GM15510 (cell line): ENCODE data around the gene MED1.

Source experiments
- POLR2A ChIP-seq: IDR thresholded peaks from 3 replicates; pipeline ENCODE4 v1.6.1; 2011; ENCODE audit warnings: borderline replicate concordance; ENCODE audit not compliant: insufficient read length; ENCODE audit errors: extremely low read depth

The MED1 gene

DNA sequence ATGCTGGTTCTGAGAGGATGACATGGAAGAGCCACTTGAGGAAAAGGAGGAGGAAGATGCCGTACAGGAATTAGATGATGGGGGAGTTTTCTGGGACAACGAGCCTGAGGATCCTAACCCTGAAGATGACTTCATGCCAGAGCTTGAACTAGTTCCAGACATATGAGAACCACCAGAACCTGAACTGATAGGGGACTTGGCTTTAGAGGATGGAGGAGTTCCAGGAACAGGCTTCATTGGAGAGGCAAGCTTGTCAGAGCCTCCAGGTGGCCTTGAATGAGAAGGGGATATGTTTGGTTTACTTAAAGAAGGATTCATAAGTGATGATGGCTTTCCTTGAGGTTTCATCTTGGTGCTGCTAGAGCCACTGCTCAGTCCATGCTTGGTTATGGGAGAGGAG, 42.7 kb downstream of the MED1 start:
- TF ChIP-seq POLR2A = no peak

DNA sequence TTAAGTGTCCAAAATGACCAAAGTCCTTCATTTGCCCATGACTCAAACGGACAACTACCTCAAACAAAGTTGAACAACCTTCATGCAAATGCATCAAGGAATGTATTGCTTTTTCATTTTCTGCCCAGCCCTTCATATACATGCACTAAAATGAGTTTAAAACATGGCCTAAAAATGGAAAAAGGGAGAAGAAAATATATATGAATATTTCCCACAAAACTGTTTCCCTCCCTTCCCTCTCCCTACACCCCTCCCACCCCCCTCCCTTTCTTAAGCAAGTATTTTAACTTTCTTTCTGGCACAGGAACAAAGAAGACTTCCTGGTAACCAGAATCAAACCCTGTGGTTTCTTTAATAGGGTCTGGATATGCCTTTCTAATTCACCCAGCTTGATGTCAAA, 44.1 kb downstream of the MED1 start:
- TF ChIP-seq POLR2A = no peak

DNA sequence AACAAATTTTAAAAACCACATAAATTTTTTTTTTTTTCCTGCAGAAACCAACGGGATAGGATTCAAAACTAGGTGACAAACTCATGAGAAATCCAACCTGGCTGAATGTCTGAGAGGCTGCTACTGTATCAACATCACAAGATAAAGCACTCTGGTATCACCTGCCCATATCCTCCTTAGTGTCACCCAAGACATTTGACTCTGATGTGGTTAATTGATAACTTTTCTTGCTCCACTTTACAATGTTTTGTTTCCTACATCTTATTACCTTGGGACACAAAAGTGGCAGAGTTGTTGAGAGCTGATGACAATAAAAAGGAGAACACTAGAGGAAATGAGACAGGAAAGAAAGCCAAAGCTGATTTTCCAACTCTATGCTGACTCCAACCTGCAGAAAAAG, 45.6 kb downstream of the MED1 start:
- no peak for TF ChIP-seq POLR2A

DNA sequence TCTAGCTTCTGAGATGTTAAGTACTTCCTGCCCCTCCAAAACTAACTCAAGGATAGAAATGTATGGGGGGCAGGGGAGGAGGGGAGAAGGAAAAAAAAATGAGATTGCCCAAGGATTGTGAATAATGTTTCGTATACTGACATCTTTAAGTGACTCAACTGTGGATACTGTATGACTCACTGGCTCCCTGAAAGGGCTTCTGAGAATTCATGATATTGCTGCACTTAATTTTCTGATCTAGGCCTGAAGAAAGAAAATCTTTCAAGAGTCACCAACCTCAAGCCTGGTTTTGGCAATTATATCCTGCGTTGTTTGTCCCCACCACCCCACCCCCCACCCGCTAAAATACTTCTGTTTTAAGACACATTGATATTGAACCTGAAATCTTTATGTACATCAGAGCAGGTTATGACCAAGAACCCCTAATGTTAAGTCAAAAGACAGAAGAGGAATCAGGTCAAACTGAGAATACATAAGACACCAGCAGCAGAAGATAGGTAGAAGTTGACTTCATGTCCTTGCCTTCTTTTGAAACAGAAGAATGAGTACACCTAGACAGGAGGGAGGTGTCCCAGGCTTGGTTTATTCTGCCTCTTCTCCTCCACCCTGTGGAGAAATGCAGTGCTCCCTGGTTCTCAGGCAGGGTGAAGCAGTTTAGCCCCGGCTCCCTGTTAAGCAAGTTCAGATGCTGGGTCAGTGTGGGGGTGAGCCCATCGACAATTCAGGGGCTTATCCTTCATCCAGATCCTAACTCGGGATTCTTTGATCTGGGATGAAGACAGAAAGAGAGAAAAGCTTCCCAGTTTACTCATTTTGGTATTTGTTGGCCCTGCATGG, 46.3 kb downstream of the MED1 start:
- TF ChIP-seq POLR2A = no peak

DNA sequence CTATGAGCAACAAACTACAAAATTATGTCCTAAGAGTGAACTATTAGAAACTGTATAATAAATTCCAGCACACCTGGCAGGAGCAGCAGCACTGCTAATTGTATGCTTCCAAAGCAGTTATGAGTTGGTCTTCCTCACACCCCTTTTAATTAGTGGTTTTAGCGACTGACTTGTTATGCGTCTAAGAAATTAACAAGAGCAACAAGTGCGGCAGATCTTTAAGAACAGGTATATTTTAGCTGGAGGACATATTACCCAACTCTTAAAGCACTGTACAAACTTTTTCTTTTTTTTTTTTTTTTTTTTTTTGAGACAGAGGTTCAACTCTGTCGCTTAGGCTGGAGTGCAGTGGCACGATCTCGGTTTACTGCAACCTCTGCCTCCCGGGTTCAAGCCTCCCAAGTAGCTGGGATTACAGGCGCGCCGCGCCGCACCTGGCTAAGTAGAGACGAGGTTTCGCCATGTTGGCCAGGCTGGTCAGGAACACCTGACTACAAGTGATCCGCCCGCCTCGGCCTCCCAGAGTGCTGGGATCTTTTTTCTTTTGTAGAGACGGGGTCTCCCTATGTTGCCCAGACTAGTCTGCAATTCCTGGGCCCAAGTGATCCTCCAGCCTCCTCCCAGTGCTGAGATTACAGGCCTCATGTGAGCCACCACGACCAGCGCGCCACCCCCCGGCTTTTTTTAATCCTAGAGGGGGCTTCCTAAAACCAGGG, 48.0 kb downstream of the MED1 start:
- TF ChIP-seq POLR2A = no peak

DNA sequence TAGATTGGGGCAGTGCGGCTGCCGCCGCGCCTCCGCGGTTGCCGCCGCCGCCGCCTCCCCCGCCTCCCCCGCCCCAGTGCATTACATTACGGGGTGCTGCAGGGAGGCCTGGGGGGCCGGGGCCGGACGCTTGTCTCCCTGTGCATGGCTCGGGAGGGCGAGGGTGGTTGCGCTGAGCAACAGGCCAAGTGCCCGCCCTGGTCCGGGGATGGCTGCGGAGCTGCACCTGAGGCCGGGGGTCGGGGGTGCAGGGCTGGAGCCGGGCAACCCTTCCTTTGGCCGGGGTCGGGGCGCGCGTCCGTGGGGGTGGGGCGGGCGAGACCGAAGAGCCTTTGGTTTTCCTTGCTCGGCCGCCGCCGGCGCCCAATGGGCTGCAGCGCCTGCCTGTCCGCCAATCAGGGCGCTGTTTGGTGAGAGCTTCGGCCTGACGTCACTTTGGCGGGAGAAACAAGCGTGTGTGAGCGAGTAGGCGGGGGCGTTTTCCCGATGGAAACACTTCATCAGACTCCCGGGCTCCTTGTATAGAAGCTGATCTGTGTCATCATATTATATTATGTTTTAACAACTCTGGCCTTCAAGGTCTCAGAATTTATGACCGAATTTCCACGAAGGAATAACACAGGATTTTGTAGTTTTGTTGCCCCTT, 48.7 kb downstream of the MED1 start:
- no peak for TF ChIP-seq POLR2A

DNA sequence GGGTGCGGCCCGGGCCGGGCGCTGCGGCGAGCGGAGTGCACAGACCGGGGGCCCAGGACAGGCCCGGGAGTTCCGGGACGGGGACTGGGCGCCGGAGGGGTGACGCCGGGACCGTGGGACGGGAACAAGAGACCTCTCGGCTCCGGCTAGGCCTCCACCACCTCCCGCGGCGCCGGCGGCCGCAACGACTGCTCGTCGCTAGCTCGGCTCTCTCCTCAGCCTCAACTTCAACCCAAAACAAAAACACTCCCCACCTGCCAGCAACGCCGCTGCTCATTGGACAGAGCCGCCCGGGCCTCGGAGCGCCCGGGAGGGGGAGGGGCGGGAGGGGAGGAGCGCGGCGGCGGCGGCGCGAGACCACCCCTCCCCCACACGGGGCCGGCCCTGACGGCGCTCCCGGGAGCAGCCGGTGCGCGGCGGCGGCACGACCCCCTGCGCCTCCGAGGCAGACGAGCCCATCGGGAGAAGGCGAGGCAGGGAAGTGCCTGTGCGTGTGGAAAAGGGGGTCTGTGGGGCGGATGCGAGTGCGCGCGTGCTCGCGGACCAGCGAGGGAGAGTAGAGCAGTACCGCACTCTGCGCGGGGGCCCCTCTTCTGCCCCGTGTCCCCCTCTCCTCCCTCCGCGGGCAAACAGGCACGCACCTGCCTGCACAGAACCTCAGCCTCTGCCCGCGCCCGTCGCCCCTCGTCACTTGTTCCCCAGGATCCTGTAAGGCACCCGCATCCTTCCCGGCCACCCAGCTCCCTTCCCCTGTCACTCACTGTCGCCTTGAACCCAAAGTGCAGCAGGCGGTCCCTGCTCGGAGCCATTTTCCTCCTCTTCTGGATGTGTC, 49.4 kb downstream of the MED1 start, which contains the start of gene FBXL20:
FBXL20 (minus strand) TSS at position 215 of the 832 bp plus-strand sequence. CDS start 224 bp downstream, outside the sequence.
- peak; percentile 63 for TF ChIP-seq POLR2A

DNA sequence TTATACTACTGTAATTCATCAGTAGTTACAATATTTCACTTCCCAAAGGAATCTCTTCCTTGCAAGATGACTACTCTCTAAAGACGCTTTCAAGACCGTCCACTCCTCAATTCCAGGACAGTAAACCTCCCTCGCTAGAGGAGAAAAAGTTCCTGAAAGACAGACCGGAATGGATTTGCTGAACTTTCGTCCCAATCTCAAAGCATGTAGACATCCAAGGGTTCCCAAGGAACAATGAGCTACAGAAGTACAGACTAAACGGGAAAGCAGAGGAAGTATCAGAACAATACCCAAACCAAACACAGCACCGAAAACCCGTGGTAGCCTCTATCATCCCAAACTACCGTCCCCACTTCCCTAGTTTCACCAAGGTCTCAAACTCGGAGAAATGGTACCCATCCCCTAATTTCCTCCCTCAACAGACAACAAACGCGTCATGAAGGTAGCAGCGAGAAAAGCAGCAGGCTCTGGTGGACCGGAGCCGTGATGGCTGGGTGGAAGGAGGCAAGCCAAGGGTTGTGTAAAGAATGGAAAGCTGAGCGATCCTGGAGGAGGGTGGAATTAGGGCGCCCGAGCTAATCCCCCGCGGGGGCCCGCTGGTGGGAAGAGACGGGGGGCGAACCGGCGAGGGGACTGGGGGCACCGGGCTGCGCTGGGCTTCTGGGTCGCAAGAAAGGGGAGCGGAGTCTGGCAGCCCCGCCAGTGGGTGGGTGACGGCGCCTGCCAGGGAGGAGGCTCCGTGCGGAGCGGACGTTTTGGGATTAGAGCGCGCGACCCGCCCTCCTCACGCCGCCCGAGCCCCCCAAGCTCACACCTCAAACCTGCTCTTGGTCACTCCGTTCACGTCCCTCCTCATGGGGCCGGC, 50.3 kb downstream of the MED1 start:
- TF ChIP-seq POLR2A = no peak

DNA sequence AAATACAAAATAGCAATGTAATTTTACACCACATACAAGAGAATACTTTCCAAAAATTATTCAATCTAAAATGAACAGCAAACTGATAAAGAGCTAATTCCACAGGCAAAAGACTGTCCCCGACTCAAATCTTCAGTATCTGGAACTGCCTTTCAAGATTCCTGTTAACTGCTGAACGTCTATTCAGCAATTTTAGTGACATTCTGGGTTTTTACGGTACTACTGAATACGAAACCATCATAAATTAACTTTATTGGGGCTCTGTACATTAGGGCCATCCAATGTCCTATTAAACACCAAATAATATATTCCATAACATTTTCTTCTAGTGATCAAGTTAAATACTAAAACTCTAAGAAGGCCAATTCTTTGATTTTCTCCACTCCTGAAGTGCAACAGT, 51.3 kb downstream of the MED1 start:
- no peak for TF ChIP-seq POLR2A

DNA sequence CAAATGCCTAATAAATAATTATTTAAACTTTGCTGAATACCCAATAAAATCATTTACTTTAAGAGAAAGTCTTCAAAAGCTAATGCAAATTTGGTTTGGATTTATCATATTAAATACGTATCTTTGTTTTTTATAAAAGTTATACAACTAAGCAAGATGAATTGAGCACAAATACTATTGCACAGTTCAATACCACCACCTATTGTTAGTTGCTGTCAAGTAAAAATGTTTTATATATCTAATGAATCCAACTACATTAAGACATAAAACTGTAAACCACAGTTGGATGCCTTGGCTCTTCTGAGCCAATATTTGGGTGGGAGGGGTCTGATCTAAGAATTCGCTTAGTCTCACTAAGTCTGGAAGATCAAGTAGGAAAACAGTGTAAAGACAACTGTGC, 57.3 kb downstream of the MED1 start:
- no peak for TF ChIP-seq POLR2A

DNA sequence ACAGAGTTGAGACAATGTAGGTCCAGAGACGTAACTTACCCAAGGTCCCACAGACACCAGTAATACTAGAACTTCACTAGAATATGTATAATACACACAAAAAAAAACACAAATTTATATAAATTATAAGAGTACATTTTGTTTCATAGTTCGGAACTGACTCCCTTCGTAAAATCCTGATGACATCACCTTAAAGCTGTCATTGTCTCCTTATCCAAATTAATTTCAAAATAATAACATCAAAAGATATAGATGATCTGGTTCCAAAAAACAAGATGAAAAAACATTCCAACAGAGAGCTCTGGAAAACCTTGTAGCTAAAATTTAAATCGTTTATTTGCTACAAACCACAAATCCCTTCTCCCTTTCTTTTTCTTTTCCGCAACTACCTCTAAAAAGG, 59.6 kb downstream of the MED1 start:
- TF ChIP-seq POLR2A = no peak

DNA sequence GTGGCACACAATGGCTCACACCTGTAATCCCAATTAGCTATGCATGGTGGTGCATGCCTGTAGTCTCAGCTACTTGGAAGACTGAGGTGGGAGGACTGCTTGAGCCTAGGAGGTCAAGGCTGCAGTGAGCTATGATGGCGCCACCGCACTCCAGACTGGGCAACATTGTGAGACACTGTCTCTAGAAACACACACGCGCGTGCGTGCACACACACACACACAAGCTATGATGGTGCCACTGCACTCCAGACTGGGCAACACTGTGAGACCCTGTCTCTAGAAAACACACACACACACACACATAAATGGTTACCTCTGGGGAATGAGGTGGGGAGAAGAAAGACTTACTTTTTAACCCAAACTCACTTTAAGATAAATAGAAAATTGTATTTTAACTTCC, 66.0 kb downstream of the MED1 start:
- no peak for TF ChIP-seq POLR2A

DNA sequence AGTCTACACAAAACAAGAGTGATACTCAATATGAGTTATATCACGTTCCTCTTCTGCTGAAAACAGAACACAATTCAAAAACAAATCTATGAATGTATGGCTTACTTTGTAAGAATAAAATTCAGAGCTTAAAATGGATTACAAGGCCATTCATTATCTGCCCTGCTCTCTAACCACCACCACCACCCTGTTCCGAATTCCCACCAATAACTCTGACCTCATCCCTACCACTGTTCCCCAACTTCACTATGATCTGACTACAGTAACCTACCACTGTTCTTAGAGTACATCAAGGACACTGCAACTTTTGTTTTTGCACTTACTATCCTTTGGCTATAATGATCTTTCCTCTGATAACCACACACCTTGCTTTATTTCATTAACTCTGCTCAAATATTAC, 70.9 kb downstream of the MED1 start:
- no peak for TF ChIP-seq POLR2A

DNA sequence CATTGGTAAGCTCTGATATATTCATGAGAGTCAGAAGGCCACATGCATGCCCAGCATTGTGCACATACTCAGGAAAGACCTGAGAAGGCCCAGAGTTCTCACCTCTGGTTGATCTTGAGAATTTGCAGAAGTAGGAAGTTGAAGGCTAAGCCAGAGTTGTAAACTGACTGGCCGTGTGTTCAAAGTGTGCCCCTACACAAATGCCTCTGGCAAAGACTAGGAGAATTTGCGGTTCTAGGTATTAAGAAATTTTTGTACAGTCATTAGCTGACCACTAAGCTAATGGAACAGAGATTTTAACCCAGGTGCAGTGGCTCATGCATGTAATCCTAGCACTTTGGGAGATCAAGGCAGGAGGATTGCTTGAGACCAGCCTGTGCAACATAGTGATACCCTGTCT, 74.6 kb downstream of the MED1 start:
- TF ChIP-seq POLR2A = no peak
